Naive thymus-derived CD4-positive, alpha-beta T cell (primary cell): ENCODE results near the gene PIK3CD. TPM values are rescaled to one million over a fixed set of nuclear protein-coding genes. Genes with fewer than 3 reads are reported as not detected.

Source experiments
- ATAC-seq: fragments of 150-1000 bp; cut with Tn5 transposase; 2 replicates; pipeline ENCODE4 v1.10.0; 2021; ENCODE audit warnings: mild to moderate bottlenecking, moderate library complexity
- CTCF ChIA-PET: fragments of 350-600 bp; sonication (Branson Sonifier 250); formaldehyde crosslinking; loops from one replicate; lab custom pipeline; 2021; ENCODE audit warnings: antibody characterized with exemption; lab: Charles Lee
- POLR2A ChIA-PET: fragments of 350-600 bp; sonication (Branson Sonifier 250); formaldehyde crosslinking; loops from one replicate; lab custom pipeline; 2021; ENCODE audit warnings: antibody characterized with exemption, inconsistent platforms; lab: Charles Lee
- DNase-seq, 9 donors: peaks; one replicate each; pipeline versions ENCODE4 v3.0.0 to v3.0.0-alpha.2; 2020 to 2022; ENCODE audit warnings: mixed read lengths in 1 of 9
- H3K27ac ChIP-seq: one replicate; pipeline ENCODE4 v1.7.0; 2013; ENCODE audit warnings: mild to moderate bottlenecking, low read depth, low read length, moderate library complexity
- H3K27me3 ChIP-seq, 2 donors: one replicate each; pipeline ENCODE4 v1.7.0; 2013; ENCODE audit warnings: low read length in 2 of 2, mild to moderate bottlenecking in 2 of 2, moderate library complexity in 2 of 2; ENCODE audit not compliant: control insufficient read depth in 2 of 2, insufficient read depth in 2 of 2
- H3K36me3 ChIP-seq, 3 experiments: 1 replicate in 2 of 3; 2 replicates in 1 of 3; pipeline ENCODE4 v1.7.0; 2013; ENCODE audit warnings: low read length in 3 of 3, mild to moderate bottlenecking in 3 of 3, moderate library complexity in 1 of 3; ENCODE audit not compliant: insufficient read depth in 3 of 3, control insufficient read depth in 2 of 3
- H3K4me1 ChIP-seq, 2 donors: one replicate each; pipeline ENCODE4 v1.7.0; 2013; ENCODE audit warnings: low read length in 2 of 2, mild to moderate bottlenecking in 2 of 2, moderate library complexity in 1 of 2; ENCODE audit not compliant: control insufficient read depth in 2 of 2, insufficient read depth in 2 of 2
- H3K4me3 ChIP-seq: 2 replicates; pipeline ENCODE4 v1.7.0; 2013; ENCODE audit warnings: mild to moderate bottlenecking, low read length
- H3K9me3 ChIP-seq, 3 experiments: 1 replicate in 2 of 3; 2 replicates in 1 of 3; pipeline ENCODE4 v1.7.0; 2013; ENCODE audit warnings: low read length in 3 of 3; ENCODE audit not compliant: control insufficient read depth in 2 of 3
- H3K27ac Mint-ChIP-seq, 9 donors: one replicate each; pipeline ENCODE4 v1.8.0; 2020 to 2022; ENCODE audit warnings: mixed read lengths in 9 of 9, mild to moderate bottlenecking in 8 of 9, moderate library complexity in 5 of 9, inconsistent platforms in 2 of 9
- H3K27me3 Mint-ChIP-seq, 5 donors: one replicate each; pipeline ENCODE4 v1.8.0; 2021 to 2022; ENCODE audit warnings: mixed read lengths in 5 of 5, mild to moderate bottlenecking in 1 of 5
- H3K36me3 Mint-ChIP-seq, 5 donors: one replicate each; pipeline ENCODE4 v1.8.0; 2020 to 2022; ENCODE audit warnings: mixed read lengths in 5 of 5, mild to moderate bottlenecking in 3 of 5, inconsistent platforms in 1 of 5
- H3K4me1 Mint-ChIP-seq, 7 donors: one replicate each; pipeline ENCODE4 v1.8.0; 2020 to 2022; ENCODE audit warnings: mixed read lengths in 7 of 7, mild to moderate bottlenecking in 3 of 7, inconsistent platforms in 1 of 7
- H3K4me3 Mint-ChIP-seq, 10 donors: one replicate each; pipeline ENCODE4 v1.8.0; 2020 to 2022; ENCODE audit warnings: mild to moderate bottlenecking in 10 of 10, mixed read lengths in 10 of 10, moderate library complexity in 6 of 10, inconsistent platforms in 2 of 10
- H3K9me3 Mint-ChIP-seq, 11 donors: one replicate each; pipeline ENCODE4 v1.8.0; 2020 to 2022; ENCODE audit warnings: mixed read lengths in 11 of 11, mild to moderate bottlenecking in 4 of 11, inconsistent platforms in 1 of 11, moderate library complexity in 1 of 11
- intact Hi-C, 2 donors: fragments of 100-400 bp; cut with micrococcal nuclease; formaldehyde crosslinking; loops; one replicate each; pipeline ENCODE4 v1.15.1; 2023
- polyA plus RNA-seq, 2 donors: library from polyadenylated mRNA; unstranded; fragments of 300-500 nt; fragmentation: Illumina TruSeq; gene quantifications; one replicate each; pipeline ENCODE4 v1.2.3, GENCODE V29; 2021
- total RNA-seq, 6 experiments: library from RNA in 5 of 6; stranded (reverse) in 5 of 6; gene quantifications; 1 replicate in 5 of 6; 2 replicates in 1 of 6; pipeline ENCODE4 v1.2.3 and lab custom pipeline; 2021 to 2026

PIK3CD gene
- total and polyA plus RNA-seq, 7 experiments from 2014 or later: 74.9 to 313 (median 280) TPM

DNA sequence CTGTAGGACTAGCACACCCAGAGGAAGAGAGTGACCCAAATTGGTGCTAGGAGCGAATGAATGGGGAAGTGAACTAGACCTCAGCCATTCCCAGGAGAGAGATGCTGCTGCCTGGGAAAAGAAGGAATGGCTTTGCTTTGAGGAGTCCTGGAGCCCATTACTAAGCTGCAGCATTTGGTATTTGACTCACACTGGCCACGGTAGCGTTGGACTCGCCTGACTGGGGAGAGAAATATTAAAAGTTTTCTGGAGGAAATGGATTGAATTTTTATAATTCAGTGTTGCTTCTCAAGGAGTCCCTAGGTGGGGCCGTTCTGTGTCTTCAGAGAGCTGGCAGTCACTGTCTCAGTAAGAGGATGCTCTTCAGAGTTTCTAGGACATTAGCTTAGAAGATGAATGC lies 40.2 kb downstream of the PIK3CD start:
- H3K36me3 ChIP-seq: peaks cover 3 to 37% (median 8%) of the 10 kb centered on the region in 3 experiments
- peak overlapping the region; percentile 66 for H3K27ac ChIP-seq
- intact Hi-C loops: no loop called here
- Mint-ChIP-seq H3K36me3 (peaks cover 7 to 37% (median 21%) of the 10 kb centered on the region in 5 donors), H3K9me3 (peaks cover 0 to 2% (median 0%) of the 10 kb centered on the region in 11 donors), H3K27ac (peak overlapping the region; percentile 41 to 93 (median 81)), H3K27me3 (no peaks in the 10 kb centered on the region), H3K4me3 (peak overlapping the region; percentile 89 to 98 (median 95)), H3K4me1 (peaks cover 35 to 80% (median 70%) of the 10 kb centered on the region in 7 donors)
- peaks cover 38 to 48% of the 10 kb centered on the region in 2 donors for H3K4me1 ChIP-seq
- DNase-seq: no peak
- H3K9me3 ChIP-seq: no peaks in the 10 kb centered on the region
- H3K4me3 ChIP-seq: no peak overlapping the region
- CTCF ChIA-PET: interaction anchor here (1.0 to 1.7 kb wide), 4 partner anchors 11 to 65 kb away, joined by 4 to 7 read pairs (median 5); no protein-coding TSS in a partner anchor
- H3K27me3 ChIP-seq: no peaks in the 10 kb centered on the region
- ATAC-seq: no peak
- POLR2A ChIA-PET: interaction anchor here (0.7 to 9.8 kb wide), 9 partner anchors 11 to 66 kb away, joined by 3 to 130 read pairs (median 13); partner anchors contain the start of gene PIK3CD

DNA sequence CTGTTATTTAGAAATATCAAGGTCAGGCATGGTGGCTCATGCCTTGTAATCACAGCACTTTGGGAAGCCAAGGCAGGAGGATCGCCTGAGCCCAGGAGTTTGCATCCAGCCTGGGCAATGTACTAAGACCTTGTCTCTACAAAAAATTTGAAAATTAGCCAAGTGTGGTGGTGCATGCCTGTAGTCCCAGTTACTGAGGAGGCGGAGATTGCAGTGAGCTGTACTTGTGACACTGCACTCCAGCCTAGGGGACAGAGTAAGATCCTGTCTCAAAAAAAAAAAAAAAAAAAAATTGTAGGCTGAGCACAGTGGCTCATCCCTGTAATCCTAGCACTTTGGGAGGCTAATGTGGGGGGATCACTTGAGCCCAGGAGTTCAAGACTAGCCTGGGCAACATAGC lies 45.3 kb downstream of the PIK3CD start:
- no peaks in the 10 kb centered on the region for H3K9me3 ChIP-seq
- ChIA-PET POLR2A (interaction anchor here (0.9 to 4.6 kb wide), 3 partner anchors 18 to 37 kb away, joined by 3 to 16 read pairs (median 4); no protein-coding TSS in a partner anchor), CTCF (interaction anchor here (0.6 to 0.8 kb wide), 2 partner anchors 12 to 59 kb away, joined by 3 to 4 read pairs; no protein-coding TSS in a partner anchor)
- no peaks in the 10 kb centered on the region for H3K27me3 ChIP-seq
- Mint-ChIP-seq H3K36me3 (peaks cover 7 to 44% (median 27%) of the 10 kb centered on the region in 5 donors), H3K27me3 (no peaks in the 10 kb centered on the region), H3K4me3 (peak overlapping the region in 1 of 10 donors; percentile 47), H3K27ac (peak overlapping the region in 5 of 9 donors; percentile 46 to 89 (median 66)), H3K4me1 (peaks cover 24 to 80% (median 58%) of the 10 kb centered on the region in 7 donors), H3K9me3 (peaks cover 0 to 2% (median 0%) of the 10 kb centered on the region in 11 donors)
- DNase-seq: no peak
- H3K36me3 ChIP-seq: peaks cover 5 to 57% (median 8%) of the 10 kb centered on the region in 3 experiments
- intact Hi-C loops: no loop called here
- no peak overlapping the region for H3K27ac ChIP-seq
- no peak overlapping the region for H3K4me3 ChIP-seq
- H3K4me1 ChIP-seq: peaks cover 2 to 21% of the 10 kb centered on the region in 2 donors
- no peak for ATAC-seq

DNA sequence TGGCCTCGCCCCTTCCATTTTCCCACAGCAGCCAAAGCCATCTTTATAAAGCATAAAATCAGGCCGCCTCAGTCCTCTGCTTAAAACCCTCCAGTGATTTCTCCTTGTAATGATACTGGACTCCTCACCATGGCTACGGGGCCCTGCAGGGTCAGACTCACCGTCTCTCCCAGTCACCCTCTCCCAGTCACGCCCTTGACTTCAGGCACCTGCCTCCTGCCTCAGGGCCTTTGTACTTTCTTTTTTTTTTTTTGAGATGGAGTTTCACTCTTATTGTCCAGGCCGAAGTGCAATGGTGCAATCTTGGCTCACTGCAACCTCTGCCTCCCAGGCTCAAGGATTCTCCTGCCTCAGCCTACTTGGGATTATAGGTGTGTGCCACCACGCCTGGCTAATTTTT lies 47.8 kb downstream of the PIK3CD start:
- H3K4me3 Mint-ChIP-seq: peak overlapping the region in 4 of 10 donors; percentile 3 to 60 (median 23)
- ATAC-seq (no peak), DNase-seq (no peak)
- ChIA-PET CTCF (interaction anchor here (0.8 to 1.1 kb wide), 2 partner anchors 13 to 85 kb away, joined by 3 read pairs; no protein-coding TSS in a partner anchor), POLR2A (interaction anchor here (0.5 to 4.6 kb wide), 6 partner anchors 8 to 70 kb away, joined by 4 to 16 read pairs (median 6); partner anchors contain the start of gene PIK3CD)
- peak overlapping the region in 8 of 9 donors; percentile 21 to 86 (median 64) for H3K27ac Mint-ChIP-seq
- Histone ChIP-seq H3K4me3 (no peak overlapping the region), H3K9me3 (no peaks in the 10 kb centered on the region), H3K27me3 (no peaks in the 10 kb centered on the region), H3K4me1 (peaks cover 19 to 36% of the 10 kb centered on the region in 2 donors), H3K27ac (no peak overlapping the region), H3K36me3 (peaks cover 0 to 50% (median 5%) of the 10 kb centered on the region in 3 experiments)
- H3K9me3 Mint-ChIP-seq: peaks cover 0 to 6% (median 0%) of the 10 kb centered on the region in 11 donors
- peaks cover 38 to 80% (median 65%) of the 10 kb centered on the region in 7 donors for H3K4me1 Mint-ChIP-seq
- intact Hi-C loops: no loop called here
- peaks cover 14 to 53% (median 33%) of the 10 kb centered on the region in 5 donors for H3K36me3 Mint-ChIP-seq
- no peaks in the 10 kb centered on the region for H3K27me3 Mint-ChIP-seq

DNA sequence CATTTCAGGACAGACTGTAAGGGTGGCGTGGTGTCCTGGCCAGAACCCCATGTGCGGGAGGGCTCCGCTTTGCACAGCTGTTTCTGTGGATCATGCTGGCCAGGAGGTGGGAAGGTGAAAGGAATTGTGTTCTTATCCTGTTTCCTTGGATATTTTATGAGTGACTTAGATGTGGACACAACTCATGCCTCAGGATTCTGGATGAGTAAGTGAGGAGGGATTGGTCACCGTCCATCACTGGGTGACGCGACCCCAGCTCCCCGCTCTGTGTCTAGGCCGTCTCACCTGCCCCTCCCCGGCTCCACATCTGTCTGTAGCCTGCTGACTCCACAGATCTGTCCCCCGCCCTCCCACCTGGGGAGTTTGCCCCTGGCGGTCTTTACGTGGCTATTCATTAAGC lies 48.8 kb downstream of the PIK3CD start:
- Mint-ChIP-seq H3K27me3 (no peaks in the 10 kb centered on the region), H3K9me3 (peaks cover 0 to 6% (median 0%) of the 10 kb centered on the region in 11 donors), H3K4me3 (peak overlapping the region in 5 of 10 donors; percentile 8 to 54 (median 27)), H3K36me3 (peaks cover 7 to 51% (median 26%) of the 10 kb centered on the region in 5 donors), H3K27ac (peak overlapping the region in 6 of 9 donors; percentile 56 to 83 (median 75)), H3K4me1 (peaks cover 39 to 80% (median 66%) of the 10 kb centered on the region in 7 donors)
- CTCF ChIA-PET: interaction anchor here (0.6 to 1.1 kb wide), 2 partner anchors 54 to 74 kb away, joined by 3 read pairs; no protein-coding TSS in a partner anchor
- Histone ChIP-seq H3K4me3 (no peak overlapping the region), H3K36me3 (peaks cover 0 to 40% (median 5%) of the 10 kb centered on the region in 3 experiments), H3K27ac (no peak overlapping the region), H3K4me1 (peaks cover 22 to 44% of the 10 kb centered on the region in 2 donors), H3K9me3 (no peaks in the 10 kb centered on the region), H3K27me3 (no peaks in the 10 kb centered on the region)
- ATAC-seq: no peak
- intact Hi-C loops: no loop called here
- DNase-seq: no peak
- POLR2A ChIA-PET: interaction anchor here (0.8 to 1.2 kb wide), 2 partner anchors 10 to 12 kb away, joined by 3 read pairs; no protein-coding TSS in a partner anchor

DNA sequence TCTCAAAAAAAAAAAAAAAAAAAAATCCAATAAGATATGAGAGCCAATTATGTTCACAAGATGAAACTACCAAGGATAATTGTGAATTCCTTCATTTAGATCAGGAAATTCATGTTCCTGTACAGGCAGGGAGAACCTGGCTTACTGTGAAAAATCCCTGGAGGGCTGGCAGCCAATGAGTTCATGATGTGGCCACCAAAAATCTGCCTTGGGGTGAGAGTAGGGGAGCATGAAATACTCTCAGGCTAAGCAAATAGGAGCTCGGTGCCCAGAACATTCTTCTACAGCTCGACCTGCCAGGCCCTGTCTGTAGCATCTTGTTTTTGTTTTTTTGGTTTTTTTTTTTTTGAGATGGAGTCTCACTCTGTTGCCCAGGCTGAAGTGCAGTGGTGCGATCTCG lies 50.1 kb downstream of the PIK3CD start:
- intact Hi-C loops: loop anchor here in 1 of 2 donors (1.0 kb wide), 1 partner anchor 11 kb away; no protein-coding TSS in a partner anchor
- Mint-ChIP-seq H3K36me3 (peaks cover 7 to 51% (median 26%) of the 10 kb centered on the region in 5 donors), H3K4me3 (peak overlapping the region in 3 of 10 donors; percentile 19 to 35 (median 27)), H3K4me1 (peaks cover 43 to 88% (median 74%) of the 10 kb centered on the region in 7 donors), H3K27ac (peak overlapping the region in 7 of 9 donors; percentile 56 to 88 (median 79)), H3K9me3 (peaks cover 0 to 6% (median 0%) of the 10 kb centered on the region in 11 donors), H3K27me3 (no peaks in the 10 kb centered on the region)
- POLR2A ChIA-PET: interaction anchor here (0.7 to 6.7 kb wide), 6 partner anchors 10 to 87 kb away, joined by 3 to 71 read pairs (median 10); no protein-coding TSS in a partner anchor
- H3K4me1 ChIP-seq: peaks cover 27 to 49% of the 10 kb centered on the region in 2 donors
- CTCF ChIA-PET: interaction anchor here (0.6 to 1.7 kb wide), 3 partner anchors 10 to 115 kb away, joined by 3 to 6 read pairs (median 4); no protein-coding TSS in a partner anchor
- no peak overlapping the region for H3K27ac ChIP-seq
- ATAC-seq (no peak), DNase-seq (no peak)
- no peak overlapping the region for H3K4me3 ChIP-seq
- H3K9me3 ChIP-seq: no peaks in the 10 kb centered on the region
- H3K27me3 ChIP-seq: no peaks in the 10 kb centered on the region
- peaks cover 0 to 38% (median 5%) of the 10 kb centered on the region in 3 experiments for H3K36me3 ChIP-seq

DNA sequence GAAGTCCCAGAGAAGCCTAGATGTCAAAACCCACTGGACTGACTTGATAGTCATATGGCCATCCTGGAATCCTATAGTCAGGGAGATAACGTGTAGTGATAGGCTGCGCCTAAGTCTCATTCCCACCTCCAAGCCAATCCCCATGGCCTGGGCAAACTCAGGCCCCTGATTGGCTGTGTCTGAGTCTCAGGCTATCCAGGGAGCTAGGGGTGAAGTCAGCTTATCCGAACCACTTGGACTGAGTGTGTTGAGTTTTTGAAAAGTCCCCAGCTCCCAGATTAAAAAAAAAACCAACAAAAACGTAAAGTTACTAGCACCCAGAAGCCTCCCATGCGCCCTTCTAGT lies 51.6 kb downstream of the PIK3CD start:
- H3K27me3 ChIP-seq: no peaks in the 10 kb centered on the region
- H3K4me1 Mint-ChIP-seq: peaks cover 43 to 94% (median 83%) of the 10 kb centered on the region in 7 donors
- peaks cover 7 to 54% (median 26%) of the 10 kb centered on the region in 5 donors for H3K36me3 Mint-ChIP-seq
- no peaks in the 10 kb centered on the region for H3K9me3 ChIP-seq
- H3K4me3 Mint-ChIP-seq: peak overlapping the region; percentile 9 to 75 (median 60)
- ChIA-PET POLR2A (interaction anchor here (1.1 to 6.7 kb wide), 9 partner anchors 8 to 74 kb away, joined by 3 to 71 read pairs (median 5); no protein-coding TSS in a partner anchor), CTCF (interaction anchor here (0.5 to 1.7 kb wide), 10 partner anchors 9 to 78 kb away, joined by 3 to 8 read pairs (median 4); no protein-coding TSS in a partner anchor)
- peaks cover 0 to 41% (median 5%) of the 10 kb centered on the region in 3 experiments for H3K36me3 ChIP-seq
- peak overlapping the region; percentile 69 to 96 (median 87) for H3K27ac Mint-ChIP-seq
- no peak for ATAC-seq
- no peak overlapping the region for H3K4me3 ChIP-seq
- H3K4me1 ChIP-seq: peaks cover 27 to 49% of the 10 kb centered on the region in 2 donors
- H3K27ac ChIP-seq: peak overlapping the region; percentile 51
- DNase-seq: no peak
- H3K27me3 Mint-ChIP-seq: no peaks in the 10 kb centered on the region
- H3K9me3 Mint-ChIP-seq: peaks cover 0 to 6% (median 0%) of the 10 kb centered on the region in 11 donors
- intact Hi-C loops: no loop called here
